Body of pancreas (tissue), 4 donors: ENCODE results near the gene DENND2D. TPM values are rescaled to one million over a fixed set of nuclear protein-coding genes. Genes with fewer than 3 reads are reported as not detected.

ENCODE experiments used
- ATAC-seq: fragments of 150-250 bp; one replicate; pipeline ENCODE4 v1.9.1; 2016
- DNase-seq, 4 donors: peaks; one replicate each; pipeline ENCODE4 v3.0.0-alpha.2; 2019
- H3K27ac ChIP-seq, 4 donors: fragments of 200-600 bp; sonication (generic); 1 replicate in 3 of 4; 2 replicates in 1 of 4; pipeline versions ENCODE4 v1.5.1 to v1.6.1; 2016 to 2019; ENCODE audit warnings: mild to moderate bottlenecking in 1 of 4, mixed read lengths in 1 of 4, moderate library complexity in 1 of 4
- H3K27me3 ChIP-seq, 2 donors: fragments of 200-600 bp; sonication (generic); one replicate each; pipeline ENCODE4 v1.6.0; 2016; ENCODE audit warnings: mild to moderate bottlenecking in 1 of 2
- H3K36me3 ChIP-seq, 2 donors: fragments of 200-600 bp; sonication (generic); replicated peaks in 1 of 2; 2 replicates each; pipeline ENCODE4 v1.5.1; 2016; ENCODE audit warnings: low read depth in 2 of 2; ENCODE audit not compliant: insufficient read depth in 1 of 2
- H3K4me1 ChIP-seq: fragments of 200-600 bp; sonication (generic); one replicate; pipeline ENCODE4 v1.6.0; 2016
- H3K4me3 ChIP-seq, 2 donors: fragments of 200-600 bp; sonication (generic); 1 replicate in 1 of 2; 2 replicates in 1 of 2; pipeline ENCODE4 v1.5.1; 2016 to 2019
- H3K9me3 ChIP-seq, 3 donors: fragments of 200-600 bp; sonication (generic); 1 replicate in 2 of 3; 2 replicates in 1 of 3; pipeline ENCODE4 v1.5.1; 2016
- POLR2A ChIP-seq, 3 donors: fragments of 450-650 bp; IDR thresholded peaks; one replicate each; pipeline ENCODE4 v1.6.1; 2016; ENCODE audit warnings: antibody characterized with exemption in 3 of 3, mild to moderate bottlenecking in 2 of 3
- WGBS, 2 donors: methylation state at CpG; one replicate each; pipeline ENCODE4 v1.1.5; 2017; 5-methylcytosine and 5-hydroxymethylcytosine counted together
- intact Hi-C: fragments of 100-400 bp; cut with DNase I; formaldehyde crosslinking; loops from one replicate; pipeline ENCODE4 v1.15.1; 2023
- total RNA-seq, 2 donors: library from RNA; depleted of rRNA; stranded (reverse); fragments of >200 nt; gene quantifications; one replicate each; pipeline ENCODE4 v1.1.0, GENCODE V29; 2016
- TF ChIP-seq, protein P1 (sequence below), 7 experiments: fragments of 450-650 bp in 4 of 7; fragments of 200-600 bp in 3 of 7; sonication (generic) in 3 of 7; IDR thresholded peaks; one replicate each; pipeline ENCODE4 v1.5.1; 2016 to 2019; ENCODE audit warnings: antibody characterized with exemption in 7 of 7

Gene DENND2D
- total RNA-seq, 2 donors from 2014 or later: 16.1 to 35.3 TPM

DNA sequence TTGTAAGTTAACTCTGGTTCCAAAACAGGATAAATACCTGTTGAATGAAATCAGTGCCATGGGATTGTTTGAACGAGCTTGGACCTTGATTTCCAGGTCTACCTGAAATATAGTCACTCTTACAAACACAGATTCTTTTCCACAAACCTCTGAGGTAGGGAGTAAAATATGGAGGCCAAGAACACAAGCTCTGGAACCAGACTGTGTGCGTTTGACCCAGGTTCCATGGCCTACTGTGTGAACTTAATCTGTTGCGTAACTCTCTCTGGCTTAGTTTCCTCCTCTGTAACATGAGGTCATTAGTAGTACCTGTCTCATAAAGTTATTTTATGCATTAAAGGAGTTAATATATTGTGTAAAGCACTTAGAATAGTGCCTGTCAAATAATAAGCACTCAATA lies 25.1 kb downstream of the DENND2D start:
- Histone ChIP-seq H3K4me1 (no peaks in the 10 kb centered on the region), H3K27ac (no peak overlapping the region), H3K27me3 (no peaks in the 10 kb centered on the region), H3K4me3 (no peak overlapping the region), H3K36me3 (peaks cover 0 to 4% of the 10 kb centered on the region in 2 donors), H3K9me3 (no peaks in the 10 kb centered on the region)
- ATAC-seq: no peak
- WGBS, 2 donors: 91 to 96% methylated on average over 3 of the region's 3 CpGs
- intact Hi-C loops: no loop called here
- no peak for DNase-seq
- TF ChIP-seq, protein P1, sequence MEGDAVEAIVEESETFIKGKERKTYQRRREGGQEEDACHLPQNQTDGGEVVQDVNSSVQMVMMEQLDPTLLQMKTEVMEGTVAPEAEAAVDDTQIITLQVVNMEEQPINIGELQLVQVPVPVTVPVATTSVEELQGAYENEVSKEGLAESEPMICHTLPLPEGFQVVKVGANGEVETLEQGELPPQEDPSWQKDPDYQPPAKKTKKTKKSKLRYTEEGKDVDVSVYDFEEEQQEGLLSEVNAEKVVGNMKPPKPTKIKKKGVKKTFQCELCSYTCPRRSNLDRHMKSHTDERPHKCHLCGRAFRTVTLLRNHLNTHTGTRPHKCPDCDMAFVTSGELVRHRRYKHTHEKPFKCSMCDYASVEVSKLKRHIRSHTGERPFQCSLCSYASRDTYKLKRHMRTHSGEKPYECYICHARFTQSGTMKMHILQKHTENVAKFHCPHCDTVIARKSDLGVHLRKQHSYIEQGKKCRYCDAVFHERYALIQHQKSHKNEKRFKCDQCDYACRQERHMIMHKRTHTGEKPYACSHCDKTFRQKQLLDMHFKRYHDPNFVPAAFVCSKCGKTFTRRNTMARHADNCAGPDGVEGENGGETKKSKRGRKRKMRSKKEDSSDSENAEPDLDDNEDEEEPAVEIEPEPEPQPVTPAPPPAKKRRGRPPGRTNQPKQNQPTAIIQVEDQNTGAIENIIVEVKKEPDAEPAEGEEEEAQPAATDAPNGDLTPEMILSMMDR (IDR thresholded peaks at IDR 0.05): no peak

DNA sequence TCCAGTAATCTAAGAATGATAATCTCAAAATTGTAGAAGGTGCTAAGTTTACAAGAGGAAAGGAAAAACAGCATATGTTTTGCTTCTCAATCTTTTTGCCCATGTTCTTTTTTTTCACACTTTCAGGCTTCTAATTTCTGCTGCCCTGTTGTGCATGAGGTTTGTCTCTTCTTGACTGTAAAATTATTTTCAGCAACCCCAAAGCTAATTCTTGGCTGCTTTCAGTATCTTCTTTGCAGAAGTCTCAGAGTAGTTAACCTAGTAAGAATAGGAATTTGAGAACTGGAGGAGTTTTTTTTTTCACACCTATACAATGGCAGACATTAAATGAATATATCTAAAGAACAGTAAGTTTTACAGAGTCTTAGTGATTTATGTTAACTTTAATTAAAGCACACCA lies 26.4 kb downstream of the DENND2D start:
- intact Hi-C loops: no loop called here
- TF ChIP-seq POLR2A (IDR thresholded peaks at IDR 0.05): no peak
- TF ChIP-seq, protein P1 (IDR thresholded peaks at IDR 0.05): no peak
- Histone ChIP-seq H3K27ac (no peak overlapping the region), H3K36me3 (peaks cover 0 to 4% of the 10 kb centered on the region in 2 donors), H3K9me3 (no peaks in the 10 kb centered on the region), H3K4me1 (peaks cover 8% of the 10 kb centered on the region), H3K4me3 (no peak overlapping the region), H3K27me3 (no peaks in the 10 kb centered on the region)
- ATAC-seq (no peak), DNase-seq (no peak)

DNA sequence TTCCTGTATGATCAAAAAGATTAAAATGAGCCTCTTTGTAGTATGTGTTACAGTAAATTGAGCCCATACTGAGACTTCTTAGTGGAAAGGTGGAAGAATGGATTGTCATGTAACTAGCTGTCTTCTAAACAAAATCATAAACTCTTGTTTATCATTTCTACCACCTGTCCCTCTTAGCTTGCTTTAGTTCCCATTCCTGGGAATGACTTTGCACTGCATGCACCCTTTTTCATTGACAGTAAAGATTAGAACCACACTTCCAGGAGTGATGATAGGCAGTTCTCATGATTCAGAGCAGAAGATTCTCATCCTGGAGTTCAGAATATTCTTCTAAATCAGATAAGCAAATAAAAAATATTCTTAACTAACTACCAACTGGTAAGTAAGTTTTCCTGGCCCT lies 28.0 kb downstream of the DENND2D start:
- no peaks in the 10 kb centered on the region for H3K9me3 ChIP-seq
- H3K36me3 ChIP-seq: peaks cover 0 to 4% of the 10 kb centered on the region in 2 donors

DNA sequence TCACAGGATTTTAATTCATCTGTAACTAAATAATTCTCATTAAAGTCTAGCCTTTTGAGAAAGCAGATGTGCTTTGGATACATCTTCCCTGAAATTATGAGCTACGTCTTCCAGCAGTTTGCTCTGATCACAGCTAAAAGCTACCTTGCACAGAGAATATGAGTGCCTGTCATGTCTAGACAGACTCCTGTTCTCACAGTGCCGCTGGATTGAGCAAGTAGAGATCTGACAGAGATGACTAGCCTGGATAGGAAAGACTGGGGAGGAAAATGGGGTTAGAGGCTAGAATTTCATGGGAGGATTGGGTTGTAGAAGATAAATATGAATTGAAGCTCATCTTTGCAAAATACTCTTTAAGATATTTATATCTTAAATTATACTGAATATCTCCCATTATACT lies 36.3 kb downstream of the DENND2D start:
- TF ChIP-seq, protein P1 (IDR thresholded peaks at IDR 0.05): no peak
- TF ChIP-seq POLR2A (IDR thresholded peaks at IDR 0.05): no peak
- Histone ChIP-seq H3K27ac (no peak overlapping the region), H3K27me3 (no peaks in the 10 kb centered on the region), H3K9me3 (no peaks in the 10 kb centered on the region), H3K4me1 (peaks cover 11% of the 10 kb centered on the region), H3K4me3 (no peak overlapping the region), H3K36me3 (no peaks in the 10 kb centered on the region)
- DNase-seq (no peak), ATAC-seq (no peak)
- WGBS, 2 donors: 94 to 96% methylated on average over 2 of the region's 2 CpGs
- intact Hi-C loops: no loop called here

More for the DNA sequence above, 28.0 kb downstream of the DENND2D start:
- intact Hi-C loops: no loop called here
- Histone ChIP-seq H3K27me3 (no peaks in the 10 kb centered on the region), H3K27ac (no peak overlapping the region), H3K4me3 (no peak overlapping the region), H3K4me1 (peaks cover 11% of the 10 kb centered on the region)
- DNase-seq (no peak), ATAC-seq (no peak)
- TF ChIP-seq POLR2A (IDR thresholded peaks at IDR 0.05): no peak
- TF ChIP-seq, protein P1 (IDR thresholded peaks at IDR 0.05): no peak

DNA sequence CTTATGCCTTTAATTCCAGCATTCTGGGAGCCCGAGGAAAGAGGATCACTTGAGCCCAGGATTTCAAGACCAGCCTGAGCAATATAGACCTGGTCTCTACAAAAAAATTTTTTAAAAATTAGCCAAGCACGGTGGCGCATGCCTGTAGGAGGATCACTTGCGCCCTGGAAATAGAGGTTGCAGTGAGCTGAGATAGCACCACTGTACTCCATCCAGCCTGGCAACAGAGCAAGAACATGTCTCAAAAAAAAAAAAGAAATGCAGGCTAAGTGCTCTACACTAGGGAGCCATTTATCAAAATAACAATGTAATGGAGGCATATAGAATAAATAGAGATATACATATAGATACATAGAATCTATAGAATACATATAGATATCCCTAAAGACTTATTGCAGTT lies 37.1 kb downstream of the DENND2D start:
- H3K27me3 ChIP-seq: no peaks in the 10 kb centered on the region
- DNase-seq: no peak
- ATAC-seq: no peak

More for the DNA sequence above, 37.1 kb downstream of the DENND2D start:
- H3K9me3 ChIP-seq: no peaks in the 10 kb centered on the region
- no peak overlapping the region for H3K4me3 ChIP-seq
- WGBS, 2 donors: 95 to 97% methylated on average over 4 of the region's 4 CpGs
- intact Hi-C loops: no loop called here
- peaks cover 7% of the 10 kb centered on the region for H3K4me1 ChIP-seq
- H3K27ac ChIP-seq: no peak overlapping the region
- TF ChIP-seq, protein P1 (IDR thresholded peaks at IDR 0.05): no peak
- no peak for TF ChIP-seq POLR2A (IDR thresholded peaks at IDR 0.05)
- H3K36me3 ChIP-seq: no peaks in the 10 kb centered on the region
